B cell (primary cell): Measurements from ENCODE around the gene GANAB. TPM values are rescaled to one million over a fixed set of nuclear protein-coding genes. Genes with fewer than 3 reads are reported as not detected.

ENCODE experiments used
- ATAC-seq: fragments of 200-7000 bp; cut with Tn5 transposase; one replicate; pipeline ENCODE4 v1.10.0; 2021; ENCODE audit warnings: low read depth, mild to moderate bottlenecking, moderate number of reproducible peaks, moderate library complexity
- CTCF ChIA-PET: fragments of 350-600 bp; sonication (Branson Sonifier 250); formaldehyde crosslinking; loops from one replicate; lab custom pipeline; 2021; ENCODE audit warnings: antibody characterized with exemption, inconsistent platforms; lab: Charles Lee
- POLR2A ChIA-PET: fragments of 350-600 bp; sonication (Branson Sonifier 250); formaldehyde crosslinking; loops from one replicate; lab custom pipeline; 2021; ENCODE audit warnings: antibody characterized with exemption; lab: Charles Lee
- DNase-seq: peaks from one replicate; pipeline ENCODE4 v3.0.0; 2013
- H2AFZ ChIP-seq: 2 replicates; pipeline ENCODE4 v1.6.1; 2012; ENCODE audit warnings: mild to moderate bottlenecking, low read depth, low read length; ENCODE audit not compliant: insufficient read depth, poor library complexity, severe bottlenecking
- H3K27ac ChIP-seq, 2 donors: 1 replicate in 1 of 2; 2 replicates in 1 of 2; pipeline ENCODE4 v1.5.1; 2012 to 2013; ENCODE audit warnings: low read length in 2 of 2, mild to moderate bottlenecking in 2 of 2, moderate library complexity in 1 of 2
- H3K27me3 ChIP-seq, 4 experiments: fragments of 200-600 bp in 1 of 4; sonication (generic) in 1 of 4; replicated peaks in 1 of 4; 1 replicate in 2 of 4; 2 replicates in 2 of 4; pipeline versions ENCODE4 v1.6.1 to v1.7.0; 2013 to 2016; ENCODE audit warnings: low read length in 3 of 4, mild to moderate bottlenecking in 2 of 4, mixed read lengths in 1 of 4, moderate library complexity in 1 of 4; ENCODE audit not compliant: insufficient read depth in 4 of 4, control insufficient read depth in 3 of 4; ENCODE audit errors: control extremely low read depth in 1 of 4
- H3K36me3 ChIP-seq, 2 experiments: replicated peaks in 1 of 2; 1 replicate in 1 of 2; 2 replicates in 1 of 2; pipeline versions ENCODE4 v1.6.1 to v1.7.1; 2013; ENCODE audit warnings: low read length in 1 of 2; ENCODE audit not compliant: insufficient read depth in 2 of 2, control insufficient read depth in 1 of 2; ENCODE audit errors: control extremely low read depth in 1 of 2, extremely low read depth in 1 of 2
- H3K4me1 ChIP-seq, 2 donors: fragments of 200-600 bp in 1 of 2; sonication (generic) in 1 of 2; 1 replicate in 1 of 2; 2 replicates in 1 of 2; pipeline versions ENCODE4 v1.5.1 to v1.6.1; 2013 to 2017; ENCODE audit warnings: low read length in 2 of 2; ENCODE audit not compliant: control insufficient read depth in 2 of 2, insufficient read depth in 2 of 2
- H3K4me2 ChIP-seq: replicated peaks from 2 replicates; pipeline ENCODE3; 2012; ENCODE audit warnings: mild to moderate bottlenecking, low read depth, low read length; ENCODE audit not compliant: poor library complexity, severe bottlenecking
- H3K4me3 ChIP-seq, 5 experiments: fragments of 200-600 bp in 1 of 5; sonication (generic) in 1 of 5; 1 replicate in 3 of 5; 2 replicates in 2 of 5; pipeline versions ENCODE4 v1.5.1 to v1.7.0; 2011 to 2016; ENCODE audit warnings: low read length in 4 of 5, mild to moderate bottlenecking in 4 of 5, low read depth in 2 of 5, control low read depth in 1 of 5, moderate library complexity in 1 of 5; ENCODE audit not compliant: insufficient read depth in 1 of 5; ENCODE audit errors: control extremely low read depth in 1 of 5, extremely low read depth in 1 of 5
- H3K79me2 ChIP-seq: fragments of 200-600 bp; sonication (generic); one replicate; pipeline ENCODE4 v1.6.0; 2016; ENCODE audit warnings: low read length; ENCODE audit not compliant: control insufficient read depth, insufficient read depth
- H3K9ac ChIP-seq: fragments of 200-600 bp; sonication (generic); 2 replicates; pipeline ENCODE4 v1.6.1; 2017; ENCODE audit warnings: mild to moderate bottlenecking, low read length, moderate library complexity
- H3K9me3 ChIP-seq, 3 donors: one replicate each; pipeline versions ENCODE4 v1.6.1 to v1.7.1; 2013; ENCODE audit warnings: low read length in 2 of 3; ENCODE audit not compliant: control insufficient read depth in 2 of 3, insufficient read depth in 1 of 3; ENCODE audit errors: control extremely low read depth in 1 of 3
- H4K20me1 ChIP-seq: 2 replicates; pipeline ENCODE4 v1.6.0; 2012; ENCODE audit warnings: mild to moderate bottlenecking, low read length; ENCODE audit not compliant: insufficient read depth, control insufficient read depth, poor library complexity, severe bottlenecking
- H3K27ac Mint-ChIP-seq: one replicate; pipeline ENCODE4 v1.8.0; 2021; ENCODE audit warnings: mixed read lengths
- H3K27me3 Mint-ChIP-seq: one replicate; pipeline ENCODE4 v1.8.0; 2021; ENCODE audit warnings: mixed read lengths
- H3K4me1 Mint-ChIP-seq: one replicate; pipeline ENCODE4 v1.8.0; 2021; ENCODE audit warnings: mixed read lengths
- H3K4me3 Mint-ChIP-seq: one replicate; pipeline ENCODE4 v1.8.0; 2021; ENCODE audit warnings: mixed read lengths
- H3K9me3 Mint-ChIP-seq: one replicate; pipeline ENCODE4 v1.8.0; 2022; ENCODE audit warnings: mixed read lengths; ENCODE audit not compliant: insufficient read depth
- EZH2 ChIP-seq: IDR thresholded peaks from 2 replicates; pipeline ENCODE4 v1.6.1; 2012; ENCODE audit warnings: borderline replicate concordance, low read depth, mild to moderate bottlenecking, moderate library complexity, low read length; ENCODE audit not compliant: insufficient read depth, poor library complexity, severe bottlenecking
- WGBS: methylation state at CpG from one replicate; pipeline ENCODE4 v1.1.5; 2013; ENCODE audit warnings: missing lambda C conversion rate; ENCODE audit not compliant: insufficient coverage; 5-methylcytosine and 5-hydroxymethylcytosine counted together
- intact Hi-C: fragments of 100-400 bp; cut with micrococcal nuclease; formaldehyde crosslinking; loops from one replicate; pipeline ENCODE4 v1.10.0; 2022
- polyA plus RNA-seq: library from polyadenylated mRNA; depleted of rRNA; stranded (reverse); fragments of >200 nt; gene quantifications from 2 replicates; pipeline ENCODE4 v1.2.3, GENCODE V29; 2012
- total RNA-seq, 2 donors: library from RNA; stranded (reverse); fragments of 120-200 nt in 1 of 2; gene quantifications; 1 replicate in 1 of 2; 2 replicates in 1 of 2; pipeline versions ENCODE4 v1.2.3 to v1.2.4, GENCODE V29; 2013 to 2022
- TF ChIP-seq, protein P1 (sequence below): fragments of 200-600 bp; IDR thresholded peaks from one replicate; pipeline ENCODE4 v1.8.0; 2022; ENCODE audit warnings: antibody characterized with exemption, mild to moderate bottlenecking

Gene GANAB
- total and polyA plus RNA-seq, 2 donors (not counting 1 experiment from before 2014, with no cell fraction given), result 98.7 to 204 TPM

DNA sequence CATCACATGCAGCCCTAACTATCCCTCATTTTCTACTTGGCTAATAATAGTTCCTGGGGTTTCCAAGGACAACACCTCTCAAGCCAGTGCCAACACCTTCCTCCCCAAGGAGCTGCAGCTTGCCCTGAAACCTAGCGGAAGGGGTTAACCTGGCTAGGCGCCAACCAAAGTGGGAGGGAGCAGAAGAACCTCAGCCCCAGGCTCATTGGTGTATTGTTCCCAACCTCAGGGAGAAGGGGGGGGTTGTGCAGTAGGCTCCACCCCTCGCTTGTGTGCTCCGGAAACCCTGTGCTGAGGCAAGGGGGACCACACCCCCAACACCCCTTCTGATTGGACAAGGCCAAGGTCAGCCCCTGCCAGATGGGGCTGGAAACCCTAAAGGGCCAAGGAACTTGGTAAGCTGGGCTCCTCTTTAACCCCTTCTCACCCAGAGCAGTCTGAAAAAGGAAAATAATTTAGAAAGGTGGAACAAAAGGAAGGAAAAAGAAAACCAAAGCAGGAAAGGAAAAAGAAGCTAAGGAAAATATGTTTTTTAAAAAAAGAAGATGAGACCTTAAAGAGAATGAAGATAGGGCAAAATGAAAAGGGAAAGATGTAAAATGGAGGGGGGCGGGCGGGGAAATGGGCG, 47.2 kb downstream of the GANAB start:
- H3K4me2 ChIP-seq, result peak overlapping the region; percentile 94
- peak; percentile 92 for DNase-seq
- no peaks in the 10 kb centered on the region for H3K27me3 Mint-ChIP-seq
- TF ChIP-seq, protein P1, sequence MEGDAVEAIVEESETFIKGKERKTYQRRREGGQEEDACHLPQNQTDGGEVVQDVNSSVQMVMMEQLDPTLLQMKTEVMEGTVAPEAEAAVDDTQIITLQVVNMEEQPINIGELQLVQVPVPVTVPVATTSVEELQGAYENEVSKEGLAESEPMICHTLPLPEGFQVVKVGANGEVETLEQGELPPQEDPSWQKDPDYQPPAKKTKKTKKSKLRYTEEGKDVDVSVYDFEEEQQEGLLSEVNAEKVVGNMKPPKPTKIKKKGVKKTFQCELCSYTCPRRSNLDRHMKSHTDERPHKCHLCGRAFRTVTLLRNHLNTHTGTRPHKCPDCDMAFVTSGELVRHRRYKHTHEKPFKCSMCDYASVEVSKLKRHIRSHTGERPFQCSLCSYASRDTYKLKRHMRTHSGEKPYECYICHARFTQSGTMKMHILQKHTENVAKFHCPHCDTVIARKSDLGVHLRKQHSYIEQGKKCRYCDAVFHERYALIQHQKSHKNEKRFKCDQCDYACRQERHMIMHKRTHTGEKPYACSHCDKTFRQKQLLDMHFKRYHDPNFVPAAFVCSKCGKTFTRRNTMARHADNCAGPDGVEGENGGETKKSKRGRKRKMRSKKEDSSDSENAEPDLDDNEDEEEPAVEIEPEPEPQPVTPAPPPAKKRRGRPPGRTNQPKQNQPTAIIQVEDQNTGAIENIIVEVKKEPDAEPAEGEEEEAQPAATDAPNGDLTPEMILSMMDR, result no peak
- no peak for TF ChIP-seq EZH2
- peak overlapping the region; percentile 96 for H3K27ac Mint-ChIP-seq
- H3K27me3 ChIP-seq, result no peaks in the 10 kb centered on the region
- CTCF ChIA-PET, result interaction anchor here (0.9 to 2.1 kb wide), 6 partner anchors 13 to 204 kb away, joined by 3 to 5 read pairs (median 3); partner anchors contain the start of genes B3GAT3, EML3 and UQCC3
- peaks cover 0 to 3% (median 0%) of the 10 kb centered on the region in 3 donors for H3K9me3 ChIP-seq
- peak overlapping the region; percentile 64 to 90 for H3K27ac ChIP-seq
- peaks cover 24 to 40% of the 10 kb centered on the region in 2 donors for H3K4me1 ChIP-seq
- WGBS, result 0% methylated on average over 1 of the region's 7 CpGs
- peak overlapping the region; percentile 95 for H3K9ac ChIP-seq
- H3K9me3 Mint-ChIP-seq, result no peaks in the 10 kb centered on the region
- peaks cover 7% of the 10 kb centered on the region for H4K20me1 ChIP-seq
- peaks cover 48% of the 10 kb centered on the region for H3K4me1 Mint-ChIP-seq
- intact Hi-C loops, result loop anchor here (1.0 kb wide), 1 partner anchor 8 kb away; the partner anchor contains the start of gene TUT1
- H3K4me3 Mint-ChIP-seq, result peak overlapping the region; percentile 97
- peaks cover 4 to 52% of the 10 kb centered on the region in 2 experiments for H3K36me3 ChIP-seq
- H3K79me2 ChIP-seq, result peaks cover 21% of the 10 kb centered on the region
- H2AFZ ChIP-seq, result no peak overlapping the region
- POLR2A ChIA-PET, result interaction anchor here (0.6 to 1.7 kb wide), 9 partner anchors 8 to 257 kb away, joined by 3 to 10 read pairs (median 3); partner anchors contain the start of genes C11orf98, CSKMT and TUT1
- peak overlapping the region in 4 of 5 experiments; percentile 3 to 88 (median 84) for H3K4me3 ChIP-seq
- ATAC-seq, result peak; percentile 55

DNA sequence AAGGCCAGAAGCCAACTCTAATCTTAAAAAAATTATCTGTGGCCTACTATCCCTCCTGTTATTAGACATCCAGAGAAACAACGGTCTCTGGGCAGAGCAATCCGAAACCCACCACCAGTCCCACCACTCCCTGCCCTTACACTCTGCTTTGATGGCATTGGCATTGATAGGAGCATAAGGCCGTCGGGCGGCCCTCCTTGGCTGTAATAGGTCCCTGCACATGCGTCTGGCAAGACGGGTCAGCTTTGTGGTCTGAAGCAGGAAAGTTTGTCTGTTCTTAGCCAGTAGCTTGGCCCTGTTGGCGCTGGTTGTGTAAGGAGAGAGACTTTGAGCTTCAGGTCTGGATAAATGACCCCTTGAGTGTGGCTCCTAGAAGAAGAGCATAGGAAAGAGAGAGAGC, 51.3 kb downstream of the GANAB start:
- H3K27ac Mint-ChIP-seq, result peak overlapping the region; percentile 50
- Histone ChIP-seq H3K4me3 (no peak overlapping the region), H3K27me3 (no peaks in the 10 kb centered on the region), H3K9ac (no peak overlapping the region), H2AFZ (no peak overlapping the region), H3K79me2 (peaks cover 17% of the 10 kb centered on the region), H3K36me3 (peaks cover 4 to 50% of the 10 kb centered on the region in 2 experiments), H4K20me1 (no peaks in the 10 kb centered on the region), H3K4me1 (peaks cover 37 to 49% of the 10 kb centered on the region in 2 donors), H3K9me3 (peaks cover 0 to 3% (median 0%) of the 10 kb centered on the region in 3 donors), H3K4me2 (no peak overlapping the region), H3K27ac (no peak overlapping the region)
- DNase-seq (no peak), ATAC-seq (no peak)
- WGBS, result 96% methylated on average over 4 of the region's 8 CpGs
- H3K4me3 Mint-ChIP-seq, result no peak overlapping the region
- no peaks in the 10 kb centered on the region for H3K27me3 Mint-ChIP-seq
- peaks cover 57% of the 10 kb centered on the region for H3K4me1 Mint-ChIP-seq
- TF ChIP-seq, protein P1, result no peak
- TF ChIP-seq EZH2, result no peak
- ChIA-PET CTCF (interaction anchor here (1.0 to 5.1 kb wide), 6 partner anchors 14 to 101 kb away, joined by 3 to 41 read pairs (median 4); partner anchors contain the start of gene EML3), POLR2A (no interaction called here)
- intact Hi-C loops, result no loop called here
- no peaks in the 10 kb centered on the region for H3K9me3 Mint-ChIP-seq
